PFSK-1 (cell line): ENCODE measurements around the gene TFDP2.

ENCODE experiments used
- POLR2AphosphoS5 ChIP-seq: IDR thresholded peaks from 2 replicates; pipeline ENCODE4 v1.6.1; 2012; ENCODE audit warnings: low read depth, mild to moderate bottlenecking, control low read depth, low read length, moderate library complexity
- TAF1 ChIP-seq: IDR thresholded peaks from 2 replicates; pipeline ENCODE4 v1.6.1; 2012; ENCODE audit warnings: low read length, control low read depth, borderline replicate concordance; ENCODE audit not compliant: insufficient read depth

GRCh38 chr3:142159083-142159740 is 9.9 kb upstream of the TFDP2 start:
- TF ChIP-seq TAF1 (no peak), POLR2AphosphoS5 (no peak)
